ENCODE measurements around the gene LTA. TPM values are rescaled to one million over a fixed set of nuclear protein-coding genes. Genes with fewer than 3 reads are reported as not detected.
A peak's percentile ranks its signal among the peaks of the same experiment; 100 is the strongest.

Gene LTA
- total RNA-seq, 1 donor from 2014 or later, result not detected

- ATAC-seq, result no peak
These were observed 1.4 kb downstream of the LTA start for GRCh38 chr6:31573239-31574105.

GRCh38 chr6:31574106-31575061, 2.3 kb downstream of the LTA start:
- no peak for ATAC-seq

- peak; percentile 23 for ATAC-seq
These were observed 3.3 kb downstream of the LTA start, which contains the start of gene TNF for GRCh38 chr6:31575335-31575901. Gene TNF, plus strand, starts transcription at chr6:31575565. Its CDS starts 177 bp downstream, at chr6:31575742.

GRCh38 chr6:31575952-31576685, 4.0 kb downstream of the LTA start:
- ATAC-seq, result no peak

GRCh38 chr6:31576897-31577578, 4.9 kb downstream of the LTA start:
- ATAC-seq, result no peak

- ATAC-seq, result no peak
These were observed 5.5 kb downstream of the LTA start for GRCh38 chr6:31577579-31577966.

GRCh38 chr6:31578184-31579118, 6.4 kb downstream of the LTA start:
- no peak for ATAC-seq

GRCh38 chr6:31579119-31579505, 7.0 kb downstream of the LTA start:
- ATAC-seq, result no peak

GRCh38 chr6:31579546-31580437, 7.7 kb downstream of the LTA start:
- no peak for ATAC-seq

GRCh38 chr6:31580438-31580740, 8.3 kb downstream of the LTA start:
- no peak for ATAC-seq

- peak; percentile 83 for ATAC-seq
These were observed 8.8 kb downstream of the LTA start for GRCh38 chr6:31580807-31581433.

- no peak for ATAC-seq
These were observed 9.5 kb downstream of the LTA start for GRCh38 chr6:31581434-31582229.

- ATAC-seq, result peak; percentile 9
These were observed 10.1 kb downstream of the LTA start, which contains the start of gene LTB for GRCh38 chr6:31582230-31582643. Gene LTB, minus strand, starts transcription at chr6:31582424. Its CDS starts 7 bp downstream, at chr6:31582417.

GRCh38 chr6:31585491-31585890, 13.4 kb downstream of the LTA start:
- ATAC-seq, result no peak

GRCh38 chr6:31586008-31586407, 13.9 kb downstream of the LTA start, which contains the start of gene LST1:
Gene LST1, plus strand, starts transcription at chr6:31586277. Its CDS starts 1,023 bp downstream, at chr6:31587300.
- no peak for ATAC-seq

GRCh38 chr6:31586599-31587281, 14.7 kb downstream of the LTA start:
- ATAC-seq, result peak; percentile 48

Data from esophagus mucosa (tissue), 1 donor.